ENCODE data around the gene GNG11.

DNA sequence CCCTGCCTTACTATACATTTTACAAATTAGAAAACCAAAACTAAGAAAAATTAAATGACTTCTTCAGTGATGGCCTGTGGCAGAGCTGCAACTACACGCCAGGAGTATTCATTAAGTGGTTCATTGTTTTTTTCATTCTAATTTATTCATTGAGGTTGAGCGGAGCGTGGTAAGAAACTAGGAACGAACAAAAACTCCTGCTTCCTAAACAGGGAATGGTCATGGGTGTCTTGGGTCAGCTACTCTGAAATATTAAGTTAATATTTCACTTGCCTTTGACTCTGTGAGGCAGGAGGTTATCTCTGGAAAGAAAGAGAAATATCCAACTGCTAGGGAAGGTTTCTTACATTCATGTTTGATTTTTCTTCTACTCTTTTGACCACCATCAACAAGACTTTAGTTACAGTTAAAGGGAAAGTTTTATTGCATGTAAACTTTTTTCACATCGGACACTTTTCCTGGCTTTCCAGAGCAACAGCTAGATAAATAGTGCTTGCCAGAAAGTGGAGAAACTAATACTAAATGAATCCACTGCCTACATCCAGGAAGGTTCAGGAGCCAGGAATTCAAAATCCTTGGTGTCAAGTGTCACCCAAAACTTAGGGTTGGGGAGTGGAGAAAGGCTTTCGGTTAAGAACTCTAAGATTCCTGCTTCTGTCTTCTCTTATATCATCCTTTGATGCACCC, 896 bp upstream of the GNG11 start:
- TF ChIP-seq, protein P1, sequence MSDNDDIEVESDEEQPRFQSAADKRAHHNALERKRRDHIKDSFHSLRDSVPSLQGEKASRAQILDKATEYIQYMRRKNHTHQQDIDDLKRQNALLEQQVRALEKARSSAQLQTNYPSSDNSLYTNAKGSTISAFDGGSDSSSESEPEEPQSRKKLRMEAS (IDR thresholded peaks at IDR 0.05) = no peak
- no peak for TF ChIP-seq POLR2A (IDR thresholded peaks at IDR 0.05; ENCODE audit: low read length)
- no peak for TF ChIP-seq MYC (IDR thresholded peaks at IDR 0.05; ENCODE audit: borderline replicate concordance, low read length)
- no peak for TF ChIP-seq RAD21 (conservative IDR thresholded peaks at IDR 0.05 in 1 of 2, IDR thresholded peaks at IDR 0.05 in 1 of 2)
- TF ChIP-seq NFE2L2 (conservative IDR thresholded peaks at IDR 0.05; ENCODE audit: low read length) = no peak
- no peak for TF ChIP-seq RNF2 (IDR thresholded peaks at IDR 0.05; ENCODE audit: borderline replicate concordance, low read depth)
- no peak for TF ChIP-seq NR3C1 (IDR thresholded peaks at IDR 0.05)
- TF ChIP-seq RFX5 (IDR thresholded peaks at IDR 0.05) = no peak

Data from A549 (cell line).